PC-3 (cell line): ENCODE data around the gene MPC2. TPM values are rescaled to one million over a fixed set of nuclear protein-coding genes. Genes with fewer than 3 reads are reported as not detected.

Experiments
- ATAC-seq: fragments of 200-7000 bp; cut with Tn5 transposase; 2 replicates; pipeline ENCODE4 v1.9.1; 2020; ENCODE audit warnings: mild to moderate bottlenecking, moderate library complexity
- BruUV-seq: library from RNA; stranded (reverse); fragments of 400-500 nt; replicated peaks from 2 replicates; lab custom pipeline; 2021; lab: Mats Ljungman, UMichigan
- CTCF ChIA-PET: fragments of 300-600 bp; sonication (Branson Sonifier 250); formaldehyde crosslinking; loops from one replicate; lab custom pipeline; 2022; ENCODE audit warnings: antibody characterized with exemption; lab: Charles Lee
- POLR2A ChIA-PET: fragments of 300-600 bp; sonication (Branson Sonifier 250); formaldehyde crosslinking; loops from one replicate; lab custom pipeline; 2022; ENCODE audit warnings: antibody characterized with exemption; ENCODE audit not compliant: unreplicated experiment; lab: Charles Lee
- DNase-seq: peaks from one replicate; pipeline ENCODE4 v3.0.0-alpha.2; 2015
- H2AFZ ChIP-seq: fragments of 300-600 bp; sonication (generic); 2 replicates; pipeline ENCODE4 v1.6.0; 2016; ENCODE audit warnings: antibody characterized with exemption, low read length
- H3F3A ChIP-seq: fragments of 300-600 bp; sonication (generic); one replicate; pipeline ENCODE4 v1.6.0; 2017; ENCODE audit warnings: antibody characterized with exemption, low read length, control low read depth, mild to moderate bottlenecking; ENCODE audit not compliant: unreplicated experiment
- H3K27ac ChIP-seq: fragments of 300-600 bp; sonication (generic); 2 replicates; pipeline ENCODE4 v1.5.1; 2016; ENCODE audit warnings: mild to moderate bottlenecking, low read length
- H3K27me3 ChIP-seq: fragments of 300-600 bp; sonication (generic); 2 replicates; pipeline ENCODE4 v1.6.1; 2016; ENCODE audit warnings: low read length, mixed read lengths
- H3K36me3 ChIP-seq: fragments of 300-600 bp; sonication (generic); 2 replicates; pipeline ENCODE4 v1.6.1; 2016; ENCODE audit warnings: low read depth, mixed run types, low read length, mixed read lengths
- H3K4me1 ChIP-seq: fragments of 300-600 bp; sonication (generic); 2 replicates; pipeline ENCODE4 v1.5.1; 2016; ENCODE audit warnings: low read length; ENCODE audit not compliant: insufficient read depth
- H3K4me2 ChIP-seq: fragments of 300-600 bp; sonication (generic); 2 replicates; pipeline ENCODE4 v1.6.0; 2016; ENCODE audit warnings: low read length
- H3K4me3 ChIP-seq: fragments of 300-600 bp; sonication (generic); 2 replicates; pipeline ENCODE4 v1.5.1; 2016; ENCODE audit warnings: mild to moderate bottlenecking, low read length, mixed read lengths
- H3K79me2 ChIP-seq: fragments of 300-600 bp; sonication (generic); 2 replicates; pipeline ENCODE4 v1.6.1; 2017; ENCODE audit warnings: low read length, mixed read lengths
- H3K9ac ChIP-seq: fragments of 300-600 bp; sonication (generic); 2 replicates; pipeline ENCODE4 v1.6.0; 2016; ENCODE audit warnings: mild to moderate bottlenecking, low read length
- H3K9me2 ChIP-seq: fragments of 300-600 bp; sonication (generic); replicated peaks from 2 replicates; pipeline ENCODE4 v1.6.1; 2016; ENCODE audit warnings: mixed run types, low read length, mixed read lengths
- H3K9me3 ChIP-seq: fragments of 300-600 bp; sonication (generic); 2 replicates; pipeline ENCODE4 v1.6.1; 2016; ENCODE audit warnings: low read length, mixed read lengths
- H4K20me1 ChIP-seq: fragments of 300-600 bp; sonication (generic); 2 replicates; pipeline ENCODE4 v1.6.1; 2016; ENCODE audit warnings: low read length, mixed read lengths
- CTCF ChIP-seq: fragments of 300-600 bp; sonication (generic); conservative IDR thresholded peaks from 2 replicates; pipeline ENCODE4 v1.5.1; 2017; ENCODE audit warnings: antibody characterized with exemption, low read depth, mild to moderate bottlenecking, low read length
- EZH2 ChIP-seq: fragments of 300-600 bp; sonication (generic); IDR thresholded peaks from one replicate; pipeline ENCODE4 v1.6.1; 2017; ENCODE audit warnings: antibody characterized with exemption, mild to moderate bottlenecking, low read length; ENCODE audit not compliant: unreplicated experiment
- EZH2phosphoT487 ChIP-seq: fragments of 300-600 bp; sonication (generic); IDR thresholded peaks from 2 replicates; pipeline ENCODE4 v1.6.1; 2018; ENCODE audit warnings: mild to moderate bottlenecking, antibody characterized with exemption, low read length, borderline replicate concordance
- intact Hi-C: fragments of 100-400 bp; cut with micrococcal nuclease; formaldehyde crosslinking; loops from 2 replicates; pipeline ENCODE4 v1.9.0; 2023
- total RNA-seq: library from RNA; depleted of rRNA; stranded (reverse); fragments of >200 nt; gene quantifications from 2 replicates; pipeline ENCODE4 v1.2.3, GENCODE V29; 2014

MPC2 gene
- total RNA-seq, 1 experiment from 2014 or later, result 60.8 TPM

DNA sequence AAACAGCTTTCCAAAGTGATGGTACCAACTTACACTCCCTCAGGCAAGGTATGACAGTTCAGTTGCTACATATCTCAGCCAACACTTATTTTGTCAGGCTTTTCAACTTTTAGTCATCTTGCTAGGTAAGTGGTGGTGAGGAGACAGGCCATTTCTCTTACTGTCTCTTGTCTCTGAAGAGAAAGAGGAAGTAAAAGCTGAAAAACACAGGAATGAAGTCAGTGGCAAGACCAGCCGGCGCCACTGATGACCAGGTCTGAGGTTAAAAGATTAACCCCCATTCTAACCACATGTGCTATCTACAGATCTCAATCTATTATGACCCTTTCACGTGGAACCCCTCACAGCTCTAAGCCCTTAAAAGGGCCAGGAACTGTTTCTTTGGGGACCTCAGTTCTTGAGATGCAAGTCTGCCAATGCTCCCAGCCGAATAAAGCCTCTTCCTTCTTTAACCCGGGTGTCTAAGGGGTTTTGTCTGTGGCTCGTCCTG lies 27.1 kb downstream of the MPC2 start:
- DNase-seq, result no peak
- peaks cover 3% of the 10 kb centered on the region; the same call in 1 of the 2 replicates for H3K4me1 ChIP-seq
- intact Hi-C loops, result no loop called here
- H3K36me3 ChIP-seq, result no peaks in the 10 kb centered on the region
- H3K27ac ChIP-seq, result no peak overlapping the region
- POLR2A ChIA-PET, result no interaction called here
- H4K20me1 ChIP-seq, result no peaks in the 10 kb centered on the region
- no peak overlapping the region for H2AFZ ChIP-seq
- BruUV-seq, result no TSS peak
- H3K4me2 ChIP-seq, result no peak overlapping the region
- H3K4me3 ChIP-seq, result no peak overlapping the region
- ATAC-seq, result no peak
- no peak overlapping the region for H3K9ac ChIP-seq
- H3K27me3 ChIP-seq, result no peaks in the 10 kb centered on the region
- H3K9me2 ChIP-seq, result no peaks in the 10 kb centered on the region
- no peaks in the 10 kb centered on the region for H3K79me2 ChIP-seq
- H3F3A ChIP-seq, result no peaks in the 10 kb centered on the region
- TF ChIP-seq CTCF (no peak), EZH2phosphoT487 (no peak), EZH2 (no peak)
- CTCF ChIA-PET, result no interaction called here
- H3K9me3 ChIP-seq, result peaks cover 7% of the 10 kb centered on the region; the same call in 1 of the 2 replicates

DNA sequence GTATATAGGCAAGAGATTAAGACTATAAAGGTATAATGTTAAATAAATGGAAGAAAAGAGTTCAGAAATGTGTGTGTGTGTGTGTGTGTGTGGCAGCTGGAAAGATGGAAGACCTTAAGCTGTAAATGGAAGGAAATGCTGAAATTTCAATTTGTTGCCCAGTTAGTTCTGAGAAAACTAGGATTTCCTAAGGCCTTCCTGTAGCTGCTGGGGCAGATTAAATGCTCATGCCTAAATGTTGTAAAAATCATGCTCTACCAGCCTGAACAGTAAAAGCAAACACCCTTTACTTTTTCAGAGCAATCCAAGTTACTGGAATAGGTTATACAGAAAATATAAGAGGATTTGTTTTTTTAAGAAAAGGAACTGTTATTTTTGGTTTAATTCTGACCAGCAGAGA lies 31.2 kb downstream of the MPC2 start:
- intact Hi-C loops, result no loop called here
- H3K36me3 ChIP-seq, result no peaks in the 10 kb centered on the region
- H3K27me3 ChIP-seq, result no peaks in the 10 kb centered on the region
- H3K4me3 ChIP-seq, result no peak overlapping the region
- BruUV-seq, result no TSS peak
- H3K4me2 ChIP-seq, result no peak overlapping the region
- ChIA-PET CTCF (interaction anchor here (1.5 kb wide), 1 partner anchor 177 kb away, joined by 3 read pairs; no protein-coding TSS in a partner anchor), POLR2A (no interaction called here)
- no peaks in the 10 kb centered on the region for H3F3A ChIP-seq
- ATAC-seq (no peak), DNase-seq (no peak)
- H2AFZ ChIP-seq, result no peak overlapping the region
- H3K9me3 ChIP-seq, result peaks cover 7% of the 10 kb centered on the region; the same call in 1 of the 2 replicates
- no peak overlapping the region for H3K9ac ChIP-seq
- H4K20me1 ChIP-seq, result no peaks in the 10 kb centered on the region
- H3K9me2 ChIP-seq, result no peaks in the 10 kb centered on the region
- TF ChIP-seq EZH2phosphoT487 (no peak), CTCF (no peak), EZH2 (no peak)
- H3K27ac ChIP-seq, result no peak overlapping the region
- H3K79me2 ChIP-seq, result no peaks in the 10 kb centered on the region
- H3K4me1 ChIP-seq, result peaks cover 8% of the 10 kb centered on the region; the same call in 1 of the 2 replicates

- DNase-seq, result no peak
- Histone ChIP-seq H3K36me3 (no peaks in the 10 kb centered on the region), H3K4me1 (peaks cover 8% of the 10 kb centered on the region; the same call in 1 of the 2 replicates), H4K20me1 (no peaks in the 10 kb centered on the region), H3K9me2 (no peaks in the 10 kb centered on the region), H3K9me3 (peaks cover 7% of the 10 kb centered on the region; the same call in 1 of the 2 replicates), H3K27ac (no peak overlapping the region), H3K4me2 (no peak overlapping the region), H2AFZ (no peak overlapping the region), H3K79me2 (no peaks in the 10 kb centered on the region), H3K4me3 (no peak overlapping the region), H3F3A (no peaks in the 10 kb centered on the region), H3K27me3 (no peaks in the 10 kb centered on the region), H3K9ac (no peak overlapping the region)
- ChIA-PET POLR2A (no interaction called here), CTCF (interaction anchor here (0.9 to 1.5 kb wide), 2 partner anchors 29 to 177 kb away, joined by 3 to 4 read pairs; no protein-coding TSS in a partner anchor)
- intact Hi-C loops, result no loop called here
- ATAC-seq, result no peak
- no peak for TF ChIP-seq CTCF
- no peak for TF ChIP-seq EZH2
- TF ChIP-seq EZH2phosphoT487, result no peak
- no TSS peak for BruUV-seq
Observed at GRCh38 chr1:167905182-167905581, 31.7 kb downstream of the MPC2 start.
